ENCODE measurements around the gene NOTCH1. TPM values are rescaled to one million over a fixed set of nuclear protein-coding genes. Genes with fewer than 3 reads are reported as not detected.

The NOTCH1 gene
- 17.6 and 23.4 TPM in 2 replicates for total RNA-seq

DNA sequence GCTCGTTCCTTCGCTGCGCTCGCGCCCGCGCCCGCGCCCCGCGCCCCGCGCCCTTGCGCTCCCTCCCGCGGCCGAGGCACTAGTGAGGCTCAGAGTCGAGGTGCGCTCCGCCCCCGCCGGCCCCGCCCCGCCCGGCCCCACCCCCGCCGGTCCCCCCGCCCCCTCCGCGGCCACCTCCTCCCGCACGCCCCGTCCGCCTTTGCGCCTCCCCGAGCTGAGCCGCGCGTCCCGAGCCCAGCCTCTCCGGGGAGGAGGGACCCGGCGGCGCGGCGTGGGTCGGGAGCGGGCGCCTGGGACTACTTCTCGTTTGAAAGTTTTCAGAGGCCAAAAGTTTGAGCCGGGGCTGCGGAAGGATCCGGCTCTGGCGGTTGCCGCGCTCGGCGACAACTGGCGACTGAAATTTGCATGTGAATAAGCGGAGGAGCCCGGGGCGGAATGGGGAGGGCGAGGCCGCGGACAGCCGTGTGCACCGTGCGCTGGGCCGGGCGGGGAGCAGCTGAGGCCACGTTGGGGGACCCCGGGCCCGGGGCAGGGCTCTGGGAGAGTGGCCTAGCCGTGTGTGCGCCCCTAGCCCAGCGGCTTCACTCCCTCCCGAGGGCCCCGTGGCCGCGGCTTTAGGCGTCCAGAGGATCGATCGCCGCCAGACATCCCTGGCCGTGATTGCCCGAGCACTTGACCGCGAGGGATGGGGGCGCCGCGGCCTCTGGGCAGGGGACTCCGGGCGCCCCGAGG, at the start of gene NOTCH1:
Gene NOTCH1, minus strand, starts transcription at position 84 of the 732 bp plus-strand sequence. CDS start 262 bp downstream, outside the sequence.

DNA sequence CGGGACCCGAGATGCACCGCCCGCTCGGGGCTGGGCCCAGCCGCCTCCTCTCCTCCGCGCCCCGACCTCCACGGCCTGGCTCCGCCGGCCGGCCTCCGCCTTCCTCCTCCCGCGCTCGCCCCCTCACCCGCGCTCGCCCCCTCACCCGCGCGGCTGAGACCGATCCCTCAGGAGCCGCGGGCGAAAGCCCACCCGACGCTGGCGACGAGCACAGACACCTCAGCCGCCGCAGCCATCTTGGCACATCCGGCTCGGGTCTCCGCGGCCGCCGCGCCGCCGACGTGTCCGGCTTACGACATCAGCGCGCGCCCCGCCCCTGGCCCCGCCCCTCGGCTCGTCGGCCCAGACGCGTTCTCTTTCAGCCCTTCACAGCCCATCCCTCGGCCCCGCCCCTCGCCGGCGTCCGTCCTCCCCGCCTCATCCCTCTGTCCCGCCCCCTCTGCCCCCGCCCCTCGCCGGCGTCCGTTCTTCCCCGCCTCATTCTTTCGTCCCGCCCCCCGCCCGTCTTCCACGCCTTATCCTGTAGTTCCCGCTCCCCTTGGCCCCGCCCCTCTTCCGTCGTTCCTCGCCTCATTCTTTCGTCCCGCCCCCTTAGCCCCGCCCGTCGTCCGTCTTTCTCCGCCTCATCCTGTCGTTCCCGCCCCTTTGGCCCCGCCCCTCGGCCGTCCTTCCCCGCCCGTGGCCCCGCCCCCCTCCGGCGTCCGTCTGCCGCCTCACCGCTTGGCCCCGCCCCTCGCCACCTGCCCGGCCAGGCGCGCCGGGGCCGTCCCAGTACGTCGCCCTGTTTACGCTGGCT, 62.9 kb downstream of the NOTCH1 start, which contains the start of gene SEC16A:
Gene SEC16A, minus strand, starts transcription at position 248 of the 796 bp plus-strand sequence. CDS start 5,425 bp downstream, outside the sequence.

Other genes with a start within 250 kb of the NOTCH1 start
- 0.05 TPM in 1 of 2 replicates, not detected in the other for gene CCDC187, start 242.0 kb downstream of the NOTCH1 start, total RNA-seq
- 24.2 and 27.2 TPM in 2 replicates for gene GPSM1, start 218.5 kb downstream of the NOTCH1 start, total RNA-seq
- gene DNLZ, start 182.3 kb downstream of the NOTCH1 start, total RNA-seq = 17.0 and 29.6 TPM in 2 replicates
- gene CARD9, start 172.4 kb downstream of the NOTCH1 start, total RNA-seq = 0.31 and 0.88 TPM in 2 replicates
- gene SNAPC4, start 145.9 kb downstream of the NOTCH1 start, total RNA-seq = 7.1 and 9.1 TPM in 2 replicates
- gene ENTR1, start 135.4 kb downstream of the NOTCH1 start, total RNA-seq = 32.2 and 43.2 TPM in 2 replicates
- gene PMPCA, start 135.4 kb downstream of the NOTCH1 start, total RNA-seq = 33.6 and 41.5 TPM in 2 replicates
- 6.2 and 8.0 TPM in 2 replicates for gene INPP5E, start 106.2 kb downstream of the NOTCH1 start, total RNA-seq
- gene SEC16A, start 63.0 kb downstream of the NOTCH1 start, total RNA-seq = 56.2 and 64.3 TPM in 2 replicates
- 32.2 and 35.9 TPM in 2 replicates for gene EGFL7, start 116.9 kb upstream of the NOTCH1 start, total RNA-seq
- gene AGPAT2, start 141.4 kb upstream of the NOTCH1 start, total RNA-seq = 42.3 and 45.0 TPM in 2 replicates
- gene DIPK1B, start 166.5 kb upstream of the NOTCH1 start, total RNA-seq = 5.4 and 9.2 TPM in 2 replicates
- not detected in 2 replicates for gene LCN10, start 196.9 kb upstream of the NOTCH1 start, total RNA-seq
- not detected in 2 replicates for gene LCN6, start 202.5 kb upstream of the NOTCH1 start, total RNA-seq
- not detected in 2 replicates for gene LCN8, start 212.2 kb upstream of the NOTCH1 start, total RNA-seq
- gene LCN15, start 218.5 kb upstream of the NOTCH1 start, total RNA-seq = not detected in 2 replicates
- 43.6 and 52.5 TPM in 2 replicates for gene TMEM141, start 245.3 kb upstream of the NOTCH1 start, total RNA-seq

Measured in cardiac ventricle fibroblast (primary cell).